BJ (cell line): ENCODE measurements around the gene CHURC1. TPM values are rescaled to one million over a fixed set of nuclear protein-coding genes. Genes with fewer than 3 reads are reported as not detected.

Experiments
- CTCF ChIA-PET: fragments of 350-600 bp; formaldehyde crosslinking; extraction: SDS; loops from one replicate; lab custom pipeline; 2021; ENCODE audit warnings: antibody characterized with exemption, inconsistent platforms; lab: Yijun Ruan, JAX
- POLR2A ChIA-PET: fragments of 300-600 bp; sonication (Branson Sonifier 250); formaldehyde crosslinking; extraction: SDS; loops from one replicate; lab custom pipeline; 2021; ENCODE audit warnings: antibody characterized with exemption; lab: Charles Lee
- DNase-seq: peaks from one replicate; pipeline ENCODE4 v3.0.0-alpha.2; 2011; ENCODE audit warnings: low read depth
- H3K27me3 ChIP-seq: 2 replicates; pipeline ENCODE4 v1.6.0; 2011; ENCODE audit warnings: low read length; ENCODE audit not compliant: control insufficient read depth, insufficient read depth
- H3K36me3 ChIP-seq: 2 replicates; pipeline ENCODE4 v1.5.1; 2011; ENCODE audit warnings: low read length; ENCODE audit not compliant: control insufficient read depth, insufficient read depth
- H3K4me3 ChIP-seq: 2 replicates; pipeline ENCODE4 v1.5.1; 2011; ENCODE audit warnings: low read depth, mild to moderate bottlenecking, control low read depth, low read length
- CTCF ChIP-seq: IDR thresholded peaks from 2 replicates; pipeline ENCODE4 v1.5.1; 2011; ENCODE audit warnings: low read depth, mild to moderate bottlenecking, control low read depth, inconsistent platforms, low read length, moderate library complexity; ENCODE audit not compliant: insufficient read depth
- polyA plus RNA-seq: library from polyadenylated mRNA; depleted of rRNA; stranded (reverse); fragments of >200 nt; gene quantifications from 2 replicates; pipeline ENCODE4 v1.2.3, GENCODE V29; 2011

Gene CHURC1
- polyA plus RNA-seq, 1 experiment, result 30.6 TPM

- POLR2A ChIA-PET, result no interaction called here
Observed at GRCh38 chr14:64951724-64952123, 37.5 kb downstream of the CHURC1 start.

GRCh38 chr14:64952598-64953309 is 38.5 kb downstream of the CHURC1 start:
- no peak for DNase-seq
- no peak for TF ChIP-seq CTCF
- POLR2A ChIA-PET, result interaction anchor here (0.6 kb wide), 1 partner anchor 14 kb away, joined by 3 read pairs; no protein-coding TSS in a partner anchor
- no peaks in the 10 kb centered on the region; the same call in 1 of the 2 replicates for H3K36me3 ChIP-seq
- no peak overlapping the region for H3K4me3 ChIP-seq
- H3K27me3 ChIP-seq, result no peaks in the 10 kb centered on the region
- CTCF ChIA-PET, result interaction anchor here (1.6 kb wide), 2 partner anchors 9 to 11 kb away, joined by 3 to 6 read pairs; no protein-coding TSS in a partner anchor

More at GRCh38 chr14:64951724-64952123, 37.5 kb downstream of the CHURC1 start:
- no peaks in the 10 kb centered on the region for H3K27me3 ChIP-seq
- no peaks in the 10 kb centered on the region; the same call in 1 of the 2 replicates for H3K36me3 ChIP-seq
- H3K4me3 ChIP-seq, result no peak overlapping the region
- TF ChIP-seq CTCF, result no peak
- CTCF ChIA-PET, result no interaction called here
- no peak for DNase-seq

- ChIA-PET CTCF (interaction anchor here (1.6 kb wide), 2 partner anchors 8 to 11 kb away, joined by 3 to 6 read pairs; no protein-coding TSS in a partner anchor), POLR2A (interaction anchor here (0.6 kb wide), 1 partner anchor 14 kb away, joined by 3 read pairs; no protein-coding TSS in a partner anchor)
- TF ChIP-seq CTCF, result no peak
- Histone ChIP-seq H3K36me3 (no peaks in the 10 kb centered on the region; the same call in 1 of the 2 replicates), H3K4me3 (no peak overlapping the region), H3K27me3 (no peaks in the 10 kb centered on the region)
- DNase-seq, result no peak
Observed at GRCh38 chr14:64953310-64953654, 39.0 kb downstream of the CHURC1 start.

GRCh38 chr14:64953661-64954060 is 39.4 kb downstream of the CHURC1 start:
- CTCF ChIA-PET, result interaction anchor here (1.6 kb wide), 2 partner anchors 8 to 12 kb away, joined by 3 to 6 read pairs; no protein-coding TSS in a partner anchor
- no peak for DNase-seq
- Histone ChIP-seq H3K36me3 (no peaks in the 10 kb centered on the region; the same call in 1 of the 2 replicates), H3K4me3 (no peak overlapping the region), H3K27me3 (no peaks in the 10 kb centered on the region)
- POLR2A ChIA-PET, result interaction anchor here (0.6 kb wide), 1 partner anchor 15 kb away, joined by 3 read pairs; no protein-coding TSS in a partner anchor
- TF ChIP-seq CTCF, result no peak

GRCh38 chr14:64954491-64955240 is 40.4 kb downstream of the CHURC1 start:
- CTCF ChIA-PET, result no interaction called here
- H3K27me3 ChIP-seq, result no peaks in the 10 kb centered on the region
- H3K36me3 ChIP-seq, result no peaks in the 10 kb centered on the region; the same call in 1 of the 2 replicates
- TF ChIP-seq CTCF, result no peak
- no peak for DNase-seq
- POLR2A ChIA-PET, result no interaction called here
- H3K4me3 ChIP-seq, result no peak overlapping the region
